HEK293 (cell line): ENCODE data around the gene ZBTB47.

Experiments used
- CTCF ChIA-PET: fragments of 350-600 bp; formaldehyde crosslinking; extraction: SDS; loops from one replicate; lab custom pipeline; 2021; ENCODE audit warnings: antibody characterized with exemption; lab: Yijun Ruan, JAX
- POLR2A ChIA-PET: fragments of 300-600 bp; formaldehyde crosslinking; extraction: SDS; loops from one replicate; lab custom pipeline; 2020; ENCODE audit warnings: antibody characterized with exemption, inconsistent platforms; lab: Yijun Ruan, JAX
- H3K27ac ChIP-seq: fragments of 200-500 bp; sonication (Bioruptor generic); 2 replicates; pipeline ENCODE4 v1.5.1; 2014; ENCODE audit warnings: low read depth, low read length, control low read depth, inconsistent platforms; ENCODE audit errors: extremely low read depth
- H3K36me3 ChIP-seq, 2 experiments: fragments of 200-500 bp in 1 of 2; sonication (Bioruptor generic) in 1 of 2; 1 replicate in 1 of 2; 2 replicates in 1 of 2; pipeline ENCODE4 v1.5.1; 2014 to 2017; ENCODE audit warnings: inconsistent platforms in 2 of 2, low read length in 2 of 2; ENCODE audit not compliant: control insufficient read depth in 2 of 2, insufficient read depth in 1 of 2
- H3K4me1 ChIP-seq: fragments of 200-500 bp; sonication (Bioruptor generic); 2 replicates; pipeline ENCODE4 v1.5.1; 2014; ENCODE audit warnings: mild to moderate bottlenecking, low read length, inconsistent platforms; ENCODE audit not compliant: control insufficient read depth, insufficient read depth
- H3K4me3 ChIP-seq: 2 replicates; pipeline ENCODE4 v1.5.1; 2011; ENCODE audit warnings: low read depth, mild to moderate bottlenecking, control low read depth, low read length, moderate library complexity
- H3K9me3 ChIP-seq: fragments of 200-500 bp; sonication (Bioruptor generic); 2 replicates; pipeline ENCODE4 v1.5.1; 2014; ENCODE audit warnings: low read depth, low read length, inconsistent platforms; ENCODE audit not compliant: control insufficient read depth, insufficient read depth
- GFI1B ChIP-seq: fragments of 450-650 bp; formaldehyde crosslinking; IDR thresholded peaks from 2 replicates; pipeline ENCODE4 v1.5.1; 2016; ENCODE audit warnings: missing biosample characterization, missing genetic modification characterization
- GLIS1 ChIP-seq: fragments of 450-650 bp; formaldehyde crosslinking; IDR thresholded peaks from 2 replicates; pipeline ENCODE4 v1.5.1; 2016; ENCODE audit warnings: missing biosample characterization, missing genetic modification characterization
- GLIS2 ChIP-seq: fragments of 450-650 bp; formaldehyde crosslinking; IDR thresholded peaks from 2 replicates; pipeline ENCODE4 v1.5.1; 2016; ENCODE audit warnings: missing biosample characterization, missing genetic modification characterization
- ZFP41 ChIP-seq: fragments of 450-650 bp; formaldehyde crosslinking; IDR thresholded peaks from 2 replicates; pipeline ENCODE4 v1.5.1; 2016; ENCODE audit warnings: missing biosample characterization, missing genetic modification characterization, borderline replicate concordance
- ZNF16 ChIP-seq: fragments of 450-650 bp; formaldehyde crosslinking; IDR thresholded peaks from 2 replicates; pipeline ENCODE4 v1.5.1; 2016; ENCODE audit warnings: low read depth, missing biosample characterization, missing genetic modification characterization
- ZNF221 ChIP-seq: fragments of 450-650 bp; formaldehyde crosslinking; IDR thresholded peaks from 2 replicates; pipeline ENCODE4 v1.5.1; 2017; ENCODE audit warnings: missing biosample characterization, missing genetic modification characterization, borderline replicate concordance
- ZNF248 ChIP-seq: fragments of 450-650 bp; formaldehyde crosslinking; IDR thresholded peaks from 2 replicates; pipeline ENCODE4 v1.5.1; 2017; ENCODE audit warnings: missing biosample characterization, missing genetic modification characterization
- ZNF311 ChIP-seq: fragments of 450-650 bp; formaldehyde crosslinking; IDR thresholded peaks from 2 replicates; pipeline ENCODE4 v1.5.1; 2017; ENCODE audit warnings: missing biosample characterization, missing genetic modification characterization, borderline replicate concordance
- ZNF341 ChIP-seq: fragments of 450-650 bp; formaldehyde crosslinking; IDR thresholded peaks from 2 replicates; pipeline ENCODE4; 2016; ENCODE audit warnings: low read depth, missing biosample characterization, missing genetic modification characterization
- ZNF354C ChIP-seq: fragments of 450-650 bp; formaldehyde crosslinking; IDR thresholded peaks from 2 replicates; pipeline ENCODE4 v1.5.1; 2016; ENCODE audit warnings: missing biosample characterization, missing genetic modification characterization, low read depth, borderline replicate concordance
- ZNF404 ChIP-seq: fragments of 450-650 bp; formaldehyde crosslinking; IDR thresholded peaks from 2 replicates; pipeline ENCODE4 v1.5.1; 2017; ENCODE audit warnings: missing biosample characterization, missing genetic modification characterization
- ZNF48 ChIP-seq: fragments of 450-650 bp; formaldehyde crosslinking; IDR thresholded peaks from 2 replicates; pipeline ENCODE4 v1.5.1; 2016; ENCODE audit warnings: missing biosample characterization, missing genetic modification characterization
- ZNF530 ChIP-seq: fragments of 450-650 bp; formaldehyde crosslinking; IDR thresholded peaks from 2 replicates; pipeline ENCODE4 v1.5.1; 2016; ENCODE audit warnings: low read depth, missing biosample characterization, missing genetic modification characterization
- ZNF560 ChIP-seq: fragments of 450-650 bp; formaldehyde crosslinking; IDR thresholded peaks from 2 replicates; pipeline ENCODE4 v1.5.1; 2017; ENCODE audit warnings: missing biosample characterization, missing genetic modification characterization, borderline replicate concordance
- ZNF629 ChIP-seq: fragments of 450-650 bp; formaldehyde crosslinking; IDR thresholded peaks from 2 replicates; pipeline ENCODE4 v1.5.1; 2017; ENCODE audit warnings: missing biosample characterization, missing genetic modification characterization
- ZNF707 ChIP-seq: fragments of 450-650 bp; formaldehyde crosslinking; IDR thresholded peaks from 2 replicates; pipeline ENCODE4 v1.5.1; 2016; ENCODE audit warnings: missing biosample characterization, missing genetic modification characterization
- ZSCAN30 ChIP-seq: fragments of 450-650 bp; IDR thresholded peaks from 2 replicates; pipeline ENCODE4 v1.5.1; 2018; ENCODE audit warnings: missing biosample characterization, mild to moderate bottlenecking, missing genetic modification characterization, moderate library complexity
- TF ChIP-seq, protein P1 (sequence below): fragments of 450-650 bp; formaldehyde crosslinking; optimal IDR thresholded peaks from 2 replicates; pipeline ENCODE3; 2016; ENCODE audit warnings: missing biosample characterization, mild to moderate bottlenecking, missing genetic modification characterization
- TF ChIP-seq, protein P2 (sequence below): fragments of 450-650 bp; formaldehyde crosslinking; IDR thresholded peaks from 2 replicates; pipeline ENCODE4 v1.5.1; 2017; ENCODE audit warnings: missing biosample characterization, missing genetic modification characterization
- TF ChIP-seq, protein P3 (sequence below): fragments of 450-650 bp; formaldehyde crosslinking; IDR thresholded peaks from 2 replicates; pipeline ENCODE4 v1.5.1; 2017; ENCODE audit warnings: missing biosample characterization, mild to moderate bottlenecking, missing genetic modification characterization, moderate library complexity
- TF ChIP-seq, protein P4 (sequence below): fragments of 450-650 bp; formaldehyde crosslinking; IDR thresholded peaks from 2 replicates; pipeline ENCODE4 v1.5.1; 2016; ENCODE audit warnings: missing biosample characterization, missing genetic modification characterization
- TF ChIP-seq, protein P5 (sequence below): sonication (generic); formaldehyde crosslinking; IDR thresholded peaks from 2 replicates; pipeline ENCODE4 v1.8.1; 2022; ENCODE audit warnings: mild to moderate bottlenecking, moderate library complexity, missing genetic modification reagents

ZBTB47 gene

DNA sequence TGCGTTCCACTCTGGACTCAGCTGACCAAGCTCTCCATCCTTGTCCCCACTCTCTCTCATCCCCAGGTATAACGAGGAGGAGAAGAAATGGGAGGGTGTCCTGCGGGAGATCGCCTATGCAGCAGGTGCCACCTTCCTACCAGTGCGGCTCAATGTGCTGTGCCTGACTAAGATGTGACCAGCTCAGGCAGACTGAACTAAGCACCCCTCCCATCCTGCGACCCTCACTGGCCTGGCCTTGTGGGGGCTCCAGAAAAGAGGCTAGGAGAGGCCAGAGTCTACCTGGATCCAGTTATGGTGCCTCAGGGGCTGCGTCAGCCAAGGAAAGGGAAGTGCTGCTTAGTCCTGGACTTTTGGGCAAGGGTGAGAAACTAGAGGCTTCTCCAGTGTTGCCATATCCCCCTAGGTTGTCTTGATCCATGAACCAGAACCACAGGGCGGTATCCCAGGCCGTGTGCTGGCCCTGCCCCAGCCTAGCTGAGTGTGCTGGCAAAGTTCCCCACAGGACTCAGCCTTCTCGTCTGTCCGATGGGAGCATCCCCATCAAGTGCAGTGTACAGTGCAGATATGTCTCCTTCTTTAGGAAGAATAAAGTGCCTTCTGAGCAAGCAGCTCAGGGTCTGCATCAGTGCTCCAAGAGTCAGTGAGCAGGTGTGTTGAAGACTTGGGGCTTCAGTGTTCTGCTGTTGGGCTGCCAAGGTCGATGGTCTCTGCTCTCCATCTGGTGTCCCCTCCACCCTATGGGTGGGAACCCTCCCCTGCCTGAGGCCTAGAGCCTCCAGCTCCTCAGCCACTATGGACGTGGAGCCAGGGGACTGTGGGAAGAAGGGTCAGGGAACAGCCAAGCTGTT lies 38.5 kb downstream of the ZBTB47 start:
- Histone ChIP-seq H3K4me3 (no peak overlapping the region), H3K4me1 (no peaks in the 10 kb centered on the region), H3K9me3 (no peaks in the 10 kb centered on the region), H3K36me3 (no peaks in the 10 kb centered on the region), H3K27ac (no peak overlapping the region)
- ChIA-PET CTCF (interaction anchor here (0.6 kb wide), 1 partner anchor 144 kb away, joined by 3 read pairs; no protein-coding TSS in a partner anchor), POLR2A (no interaction called here)
- TF ChIP-seq ZNF48 (tag by site-specific recombination), result no peak
- TF ChIP-seq ZNF404 (tag by site-specific recombination), result no peak
- TF ChIP-seq ZNF629, result no peak
- TF ChIP-seq ZNF707 (tag by site-specific recombination), result no peak
- TF ChIP-seq ZNF221 (tag by site-specific recombination), result no peak
- TF ChIP-seq, protein P1, sequence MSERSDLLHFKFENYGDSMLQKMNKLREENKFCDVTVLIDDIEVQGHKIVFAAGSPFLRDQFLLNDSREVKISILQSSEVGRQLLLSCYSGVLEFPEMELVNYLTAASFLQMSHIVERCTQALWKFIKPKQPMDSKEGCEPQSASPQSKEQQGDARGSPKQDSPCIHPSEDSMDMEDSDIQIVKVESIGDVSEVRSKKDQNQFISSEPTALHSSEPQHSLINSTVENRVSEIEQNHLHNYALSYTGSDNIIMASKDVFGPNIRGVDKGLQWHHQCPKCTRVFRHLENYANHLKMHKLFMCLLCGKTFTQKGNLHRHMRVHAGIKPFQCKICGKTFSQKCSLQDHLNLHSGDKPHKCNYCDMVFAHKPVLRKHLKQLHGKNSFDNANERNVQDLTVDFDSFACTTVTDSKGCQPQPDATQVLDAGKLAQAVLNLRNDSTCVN (tag by site-specific recombination), result no peak
- no peak for TF ChIP-seq ZNF560
- no peak for TF ChIP-seq ZNF248
- TF ChIP-seq, protein P2, sequence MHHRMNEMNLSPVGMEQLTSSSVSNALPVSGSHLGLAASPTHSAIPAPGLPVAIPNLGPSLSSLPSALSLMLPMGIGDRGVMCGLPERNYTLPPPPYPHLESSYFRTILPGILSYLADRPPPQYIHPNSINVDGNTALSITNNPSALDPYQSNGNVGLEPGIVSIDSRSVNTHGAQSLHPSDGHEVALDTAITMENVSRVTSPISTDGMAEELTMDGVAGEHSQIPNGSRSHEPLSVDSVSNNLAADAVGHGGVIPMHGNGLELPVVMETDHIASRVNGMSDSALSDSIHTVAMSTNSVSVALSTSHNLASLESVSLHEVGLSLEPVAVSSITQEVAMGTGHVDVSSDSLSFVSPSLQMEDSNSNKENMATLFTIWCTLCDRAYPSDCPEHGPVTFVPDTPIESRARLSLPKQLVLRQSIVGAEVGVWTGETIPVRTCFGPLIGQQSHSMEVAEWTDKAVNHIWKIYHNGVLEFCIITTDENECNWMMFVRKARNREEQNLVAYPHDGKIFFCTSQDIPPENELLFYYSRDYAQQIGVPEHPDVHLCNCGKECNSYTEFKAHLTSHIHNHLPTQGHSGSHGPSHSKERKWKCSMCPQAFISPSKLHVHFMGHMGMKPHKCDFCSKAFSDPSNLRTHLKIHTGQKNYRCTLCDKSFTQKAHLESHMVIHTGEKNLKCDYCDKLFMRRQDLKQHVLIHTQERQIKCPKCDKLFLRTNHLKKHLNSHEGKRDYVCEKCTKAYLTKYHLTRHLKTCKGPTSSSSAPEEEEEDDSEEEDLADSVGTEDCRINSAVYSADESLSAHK (tag by site-specific recombination), result no peak
- no peak for TF ChIP-seq ZNF530 (tag by site-specific recombination)
- no peak for TF ChIP-seq GLIS1 (tag by site-specific recombination)

DNA sequence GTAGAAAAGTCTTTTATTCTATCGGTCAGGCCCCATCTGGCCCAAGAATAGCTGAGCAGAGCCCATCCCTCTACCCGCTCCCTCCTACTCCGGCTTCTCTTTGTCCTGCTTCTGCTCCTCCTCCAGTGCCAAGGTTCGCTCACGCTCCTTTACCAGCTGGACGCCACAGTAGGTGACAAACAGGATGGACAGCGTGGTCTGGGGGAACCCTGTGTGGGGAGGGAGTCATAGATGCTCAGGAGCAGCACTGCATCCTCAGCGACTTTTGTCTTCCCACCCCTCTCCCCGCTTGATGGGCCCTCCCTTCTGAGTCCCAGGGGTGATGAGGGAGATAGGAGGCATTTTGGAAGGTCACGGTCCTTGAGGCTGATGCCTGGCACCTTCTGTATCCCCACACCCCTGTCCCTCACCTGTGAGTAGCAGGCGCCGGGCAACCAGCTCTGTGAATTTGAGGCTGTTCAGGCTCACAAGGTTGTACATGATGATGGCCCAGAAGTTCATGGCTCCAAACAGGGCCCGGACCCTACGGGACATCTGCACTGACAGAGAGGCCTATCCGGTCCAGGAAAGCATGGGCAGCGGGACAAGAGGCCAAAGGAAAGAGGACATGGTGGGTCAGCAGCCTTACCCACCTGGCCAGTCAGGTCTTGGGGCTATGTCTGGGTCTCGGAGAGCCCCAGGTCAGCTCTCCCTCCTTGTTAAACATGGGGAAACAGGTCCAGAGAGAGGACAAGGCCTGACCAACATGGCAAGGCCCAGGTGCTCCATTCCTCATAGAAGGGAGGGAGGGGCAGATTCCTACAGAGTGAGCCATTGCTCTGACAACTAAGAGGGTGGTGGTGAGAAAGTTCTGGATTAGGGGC lies 39.4 kb downstream of the ZBTB47 start:
- ChIA-PET POLR2A (no interaction called here), CTCF (no interaction called here)
- TF ChIP-seq ZNF341 (tag by site-specific recombination) (no peak), ZNF311 (tag by site-specific recombination) (no peak), ZSCAN30 (tag by site-specific recombination) (no peak), ZNF16 (tag by site-specific recombination) (no peak), GLIS2 (tag by site-specific recombination) (no peak), ZNF707 (tag by site-specific recombination) (no peak), GFI1B (tag by site-specific recombination) (no peak), ZFP41 (no peak), ZNF354C (tag by site-specific recombination) (no peak)
- TF ChIP-seq, protein P3, sequence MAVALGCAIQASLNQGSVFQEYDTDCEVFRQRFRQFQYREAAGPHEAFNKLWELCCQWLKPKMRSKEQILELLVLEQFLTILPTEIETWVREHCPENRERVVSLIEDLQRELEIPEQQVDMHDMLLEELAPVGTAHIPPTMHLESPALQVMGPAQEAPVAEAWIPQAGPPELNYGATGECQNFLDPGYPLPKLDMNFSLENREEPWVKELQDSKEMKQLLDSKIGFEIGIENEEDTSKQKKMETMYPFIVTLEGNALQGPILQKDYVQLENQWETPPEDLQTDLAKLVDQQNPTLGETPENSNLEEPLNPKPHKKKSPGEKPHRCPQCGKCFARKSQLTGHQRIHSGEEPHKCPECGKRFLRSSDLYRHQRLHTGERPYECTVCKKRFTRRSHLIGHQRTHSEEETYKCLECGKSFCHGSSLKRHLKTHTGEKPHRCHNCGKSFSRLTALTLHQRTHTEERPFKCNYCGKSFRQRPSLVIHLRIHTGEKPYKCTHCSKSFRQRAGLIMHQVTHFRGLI (tag by site-specific recombination), result no peak
- TF ChIP-seq, protein P4, sequence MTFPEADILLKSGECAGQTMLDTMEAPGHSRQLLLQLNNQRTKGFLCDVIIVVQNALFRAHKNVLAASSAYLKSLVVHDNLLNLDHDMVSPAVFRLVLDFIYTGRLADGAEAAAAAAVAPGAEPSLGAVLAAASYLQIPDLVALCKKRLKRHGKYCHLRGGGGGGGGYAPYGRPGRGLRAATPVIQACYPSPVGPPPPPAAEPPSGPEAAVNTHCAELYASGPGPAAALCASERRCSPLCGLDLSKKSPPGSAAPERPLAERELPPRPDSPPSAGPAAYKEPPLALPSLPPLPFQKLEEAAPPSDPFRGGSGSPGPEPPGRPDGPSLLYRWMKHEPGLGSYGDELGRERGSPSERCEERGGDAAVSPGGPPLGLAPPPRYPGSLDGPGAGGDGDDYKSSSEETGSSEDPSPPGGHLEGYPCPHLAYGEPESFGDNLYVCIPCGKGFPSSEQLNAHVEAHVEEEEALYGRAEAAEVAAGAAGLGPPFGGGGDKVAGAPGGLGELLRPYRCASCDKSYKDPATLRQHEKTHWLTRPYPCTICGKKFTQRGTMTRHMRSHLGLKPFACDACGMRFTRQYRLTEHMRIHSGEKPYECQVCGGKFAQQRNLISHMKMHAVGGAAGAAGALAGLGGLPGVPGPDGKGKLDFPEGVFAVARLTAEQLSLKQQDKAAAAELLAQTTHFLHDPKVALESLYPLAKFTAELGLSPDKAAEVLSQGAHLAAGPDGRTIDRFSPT (tag by site-specific recombination), result no peak
- TF ChIP-seq, protein P5, sequence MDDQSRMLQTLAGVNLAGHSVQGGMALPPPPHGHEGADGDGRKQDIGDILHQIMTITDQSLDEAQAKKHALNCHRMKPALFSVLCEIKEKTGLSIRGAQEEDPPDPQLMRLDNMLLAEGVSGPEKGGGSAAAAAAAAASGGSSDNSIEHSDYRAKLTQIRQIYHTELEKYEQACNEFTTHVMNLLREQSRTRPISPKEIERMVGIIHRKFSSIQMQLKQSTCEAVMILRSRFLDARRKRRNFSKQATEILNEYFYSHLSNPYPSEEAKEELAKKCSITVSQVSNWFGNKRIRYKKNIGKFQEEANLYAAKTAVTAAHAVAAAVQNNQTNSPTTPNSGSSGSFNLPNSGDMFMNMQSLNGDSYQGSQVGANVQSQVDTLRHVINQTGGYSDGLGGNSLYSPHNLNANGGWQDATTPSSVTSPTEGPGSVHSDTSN (CRISPR knock-in tag), result no peak

More for the DNA sequence above, 39.4 kb downstream of the ZBTB47 start:
- Histone ChIP-seq H3K4me3 (no peak overlapping the region), H3K27ac (no peak overlapping the region), H3K36me3 (no peaks in the 10 kb centered on the region), H3K9me3 (no peaks in the 10 kb centered on the region), H3K4me1 (no peaks in the 10 kb centered on the region)
